Ovary (tissue), 9 donors: ENCODE data around the gene CLIC1. TPM values are rescaled to one million over a fixed set of nuclear protein-coding genes. Genes with fewer than 3 reads are reported as not detected.
"Not testable (repeated sequence)": the region's sequence is repeated elsewhere in the genome, so short reads cannot be mapped to it uniquely, and the experiment has no call there.

Source experiments
- DNase-seq, 5 donors: peaks; one replicate each; pipeline ENCODE4 v3.0.0-alpha.2; 2019 to 2020
- H3K27ac ChIP-seq, 2 donors: fragments of 200-600 bp; one replicate each; pipeline versions ENCODE4 v1.5.1 to v1.8.0; 2019 to 2022
- H3K27me3 ChIP-seq: fragments of 200-600 bp; one replicate; pipeline ENCODE4 v1.8.0; 2022
- H3K36me3 ChIP-seq: fragments of 200-600 bp; sonication (generic); one replicate; pipeline ENCODE4 v1.5.1; 2019
- H3K4me1 ChIP-seq: one replicate; pipeline ENCODE4 v1.8.1; 2013; ENCODE audit warnings: mild to moderate bottlenecking, moderate library complexity; ENCODE audit not compliant: insufficient read depth
- H3K4me3 ChIP-seq: fragments of 200-600 bp; sonication (generic); one replicate; pipeline ENCODE4 v1.5.1; 2017
- H3K9me3 ChIP-seq, 2 donors: fragments of 200-600 bp in 1 of 2; sonication (generic) in 1 of 2; one replicate each; pipeline versions ENCODE4 v1.5.1 to v1.8.1; 2013 to 2019; ENCODE audit warnings: mild to moderate bottlenecking in 1 of 2, moderate library complexity in 1 of 2
- CTCF ChIP-seq, 3 donors: fragments of 450-650 bp in 2 of 3; fragments of 200-600 bp in 1 of 3; IDR thresholded peaks; one replicate each; pipeline versions ENCODE4 v1.5.1 to v1.8.0; 2016 to 2022; ENCODE audit warnings: antibody characterized with exemption in 3 of 3, mild to moderate bottlenecking in 1 of 3
- EP300 ChIP-seq: sonication (generic); formaldehyde crosslinking; IDR thresholded peaks from one replicate; pipeline ENCODE4 v1.6.1; 2017; ENCODE audit warnings: antibody characterized with exemption
- POLR2A ChIP-seq: fragments of 450-650 bp; IDR thresholded peaks from one replicate; pipeline ENCODE4 v1.6.1; 2017; ENCODE audit warnings: antibody characterized with exemption, mild to moderate bottlenecking, moderate library complexity
- WGBS, 3 donors: extraction: QIAGEN DNeasy Blood & Tissue Kit in 1 of 3; methylation state at CpG; one replicate each; pipeline versions ENCODE4 v1.1.5 to v1.1.7; 2013 to 2017; 5-methylcytosine and 5-hydroxymethylcytosine counted together
- intact Hi-C, 4 donors: fragments of 100-400 bp; cut with DNase I; formaldehyde crosslinking; loops; one replicate each; pipeline versions ENCODE4 v1.11.0 to v1.15.1; 2022 to 2023
- polyA plus RNA-seq, 2 donors: library from polyadenylated mRNA; stranded (reverse); fragments of 200-250 nt in 1 of 2; fragments of 350-450 nt in 1 of 2; fragmentation: Illumina TruSeq in 1 of 2; extraction: RNeasy Lipid Tissue Mini Kit (QIAGEN cat#74804) in 1 of 2; gene quantifications; one replicate each; pipeline ENCODE4 v1.2.3, GENCODE V29; 2013 to 2014
- total RNA-seq, 7 donors: library from RNA; depleted of rRNA in 2 of 7; stranded (reverse); fragments of >200 nt in 2 of 7; fragmentation: NEBNext Ultra II Directional in 3 of 7; extraction: Animal tissue kit (Norgen Biotek cat#: 25700) in 3 of 7; gene quantifications; one replicate each; pipeline versions ENCODE4 v1.1.0 to v1.2.4, GENCODE V29; 2016 to 2023
- donor health status: DM: no; HTN: no; CAD: no; lungs with moderate emphysema.
- donor health status: DM: no; HTN: no; CAD: no.
- donor health status: Bipolar disorder and iron deficiency.
- donor health status: DM: yes; HTN: yes; CAD: no.
- donor health status: DM: no; HTN: no; CAD: no.
- donor health status: DM: yes; HTN: yes; CAD: no.

Gene CLIC1
- total and polyA plus RNA-seq, 9 donors = 128 to 473 (median 185) TPM

GRCh38 chr6:31711233-31711632 is 25.1 kb downstream of the CLIC1 start:
- Histone ChIP-seq H3K4me3 (no peak overlapping the region), H3K27ac (no peak overlapping the region), H3K4me1 (no peaks in the 10 kb centered on the region), H3K36me3 (no peaks in the 10 kb centered on the region), H3K9me3 (no peaks in the 10 kb centered on the region), H3K27me3 (no peaks in the 10 kb centered on the region)
- no peak for DNase-seq
- intact Hi-C loops = no loop called here
- WGBS, 3 donors = 55 to 66% (median 55%) methylated on average over 8 of the region's 8 CpGs
- TF ChIP-seq EP300 (no peak), CTCF (IDR thresholded peaks at IDR 0.05) (no peak), POLR2A (no peak)

GRCh38 chr6:31710523-31711219 is 25.7 kb downstream of the CLIC1 start:
- 48 to 50% (median 49%) methylated on average over 5 of the region's 5 CpGs for WGBS, 3 donors
- H3K9me3 ChIP-seq = no peaks in the 10 kb centered on the region
- no peaks in the 10 kb centered on the region for H3K27me3 ChIP-seq
- DNase-seq = no peak
- H3K4me1 ChIP-seq = no peaks in the 10 kb centered on the region
- TF ChIP-seq CTCF (IDR thresholded peaks at IDR 0.05) = no peak
- TF ChIP-seq POLR2A = no peak
- no peak for TF ChIP-seq EP300
- no peaks in the 10 kb centered on the region for H3K36me3 ChIP-seq
- intact Hi-C loops = no loop called here
- H3K4me3 ChIP-seq = no peak overlapping the region
- H3K27ac ChIP-seq = no peak overlapping the region

- H3K27ac ChIP-seq, H3K36me3 ChIP-seq, DNase-seq, H3K4me1 ChIP-seq, intact Hi-C loops, H3K9me3 ChIP-seq, H3K4me3 ChIP-seq, H3K27me3 ChIP-seq: not testable (repeated sequence)
- 87% methylated on average over 11 of the region's 11 CpGs for WGBS, 3 donors
Observed at GRCh38 chr6:31709157-31709556, 27.2 kb downstream of the CLIC1 start.

- WGBS, 3 donors = 92 to 98% (median 96%) methylated on average over 3 of the region's 3 CpGs
- no peak for DNase-seq
- peaks cover 3% of the 10 kb centered on the region for H3K4me1 ChIP-seq
- no peaks in the 10 kb centered on the region for H3K9me3 ChIP-seq
- intact Hi-C loops = no loop called here
- TF ChIP-seq POLR2A (no peak), EP300 (no peak), CTCF (IDR thresholded peaks at IDR 0.05) (no peak)
- no peaks in the 10 kb centered on the region for H3K36me3 ChIP-seq
- no peak overlapping the region for H3K27ac ChIP-seq
- H3K27me3 ChIP-seq = no peaks in the 10 kb centered on the region
- no peak overlapping the region for H3K4me3 ChIP-seq
Observed at GRCh38 chr6:31708224-31708623, 28.1 kb downstream of the CLIC1 start.

- no peak overlapping the region for H3K4me3 ChIP-seq
- peaks cover 3% of the 10 kb centered on the region for H3K4me1 ChIP-seq
- no peaks in the 10 kb centered on the region for H3K27me3 ChIP-seq
- no peak for DNase-seq
- TF ChIP-seq EP300 = no peak
- no peak for TF ChIP-seq CTCF (IDR thresholded peaks at IDR 0.05)
- no peak for TF ChIP-seq POLR2A
- H3K9me3 ChIP-seq = no peaks in the 10 kb centered on the region
- H3K27ac ChIP-seq = no peak overlapping the region
- intact Hi-C loops = no loop called here
- H3K36me3 ChIP-seq = no peaks in the 10 kb centered on the region
- WGBS, 3 donors = 84 to 88% (median 85%) methylated on average over 10 of the region's 10 CpGs
Observed at GRCh38 chr6:31707701-31708100, 28.6 kb downstream of the CLIC1 start.
